Mucosa of rectum (tissue), 2 donors: ENCODE measurements around the gene TMEM223.

Experiments used
- H3K27ac ChIP-seq, 2 donors: one replicate each; pipeline ENCODE4 v1.7.0; 2013; ENCODE audit warnings: inconsistent platforms in 2 of 2, low read depth in 2 of 2, low read length in 2 of 2
- H3K27me3 ChIP-seq, 2 donors: one replicate each; pipeline ENCODE4 v1.7.0; 2013; ENCODE audit warnings: low read length in 2 of 2; ENCODE audit not compliant: control insufficient read depth in 2 of 2, insufficient read depth in 2 of 2
- H3K36me3 ChIP-seq, 2 donors: one replicate each; pipeline ENCODE4 v1.7.0; 2013; ENCODE audit warnings: low read length in 2 of 2; ENCODE audit not compliant: control insufficient read depth in 2 of 2, insufficient read depth in 2 of 2
- H3K4me1 ChIP-seq, 2 donors: one replicate each; pipeline ENCODE4 v1.7.0; 2013; ENCODE audit warnings: low read length in 2 of 2, mild to moderate bottlenecking in 1 of 2; ENCODE audit not compliant: control insufficient read depth in 2 of 2, insufficient read depth in 2 of 2
- H3K4me3 ChIP-seq, 2 donors: one replicate each; pipeline ENCODE4 v1.7.0; 2013; ENCODE audit warnings: low read length in 2 of 2
- H3K9ac ChIP-seq, 2 donors: one replicate each; pipeline ENCODE4 v1.7.0; 2013; ENCODE audit warnings: low read length in 2 of 2, low read depth in 1 of 2, mild to moderate bottlenecking in 1 of 2
- H3K9me3 ChIP-seq, 2 donors: one replicate each; pipeline ENCODE4 v1.7.0; 2013; ENCODE audit warnings: low read length in 2 of 2; ENCODE audit not compliant: control insufficient read depth in 2 of 2
- donor health status: healthy.
- donor health status: Normal muscosa, but diverticular disease.

The TMEM223 gene

GRCh38 chr11:62823677-62824076, 31.9 kb upstream of the TMEM223 start:
- no peaks in the 10 kb centered on the region for H3K4me1 ChIP-seq
- H3K36me3 ChIP-seq: peaks cover 61 to 70% of the 10 kb centered on the region in 2 donors
- no peak overlapping the region for H3K9ac ChIP-seq
- H3K4me3 ChIP-seq: no peak overlapping the region
- H3K9me3 ChIP-seq: no peaks in the 10 kb centered on the region
- H3K27ac ChIP-seq: no peak overlapping the region
- H3K27me3 ChIP-seq: no peaks in the 10 kb centered on the region

- H3K4me1 ChIP-seq: no peaks in the 10 kb centered on the region
- no peaks in the 10 kb centered on the region for H3K27me3 ChIP-seq
- no peaks in the 10 kb centered on the region for H3K9me3 ChIP-seq
- peaks cover 18 to 27% of the 10 kb centered on the region in 2 donors for H3K36me3 ChIP-seq
- no peak overlapping the region for H3K9ac ChIP-seq
- no peak overlapping the region for H3K4me3 ChIP-seq
- no peak overlapping the region for H3K27ac ChIP-seq
These were observed 25.3 kb upstream of the TMEM223 start for GRCh38 chr11:62817129-62817528.

GRCh38 chr11:62816557-62816956, 24.8 kb upstream of the TMEM223 start:
- H3K36me3 ChIP-seq: peaks cover 18 to 22% of the 10 kb centered on the region in 2 donors
- no peak overlapping the region for H3K4me3 ChIP-seq
- no peaks in the 10 kb centered on the region for H3K27me3 ChIP-seq
- no peaks in the 10 kb centered on the region for H3K4me1 ChIP-seq
- H3K27ac ChIP-seq: no peak overlapping the region
- H3K9me3 ChIP-seq: no peaks in the 10 kb centered on the region
- H3K9ac ChIP-seq: no peak overlapping the region

- H3K27ac ChIP-seq: no peak overlapping the region
- H3K9me3 ChIP-seq: no peaks in the 10 kb centered on the region
- no peak overlapping the region for H3K4me3 ChIP-seq
- H3K27me3 ChIP-seq: no peaks in the 10 kb centered on the region
- H3K36me3 ChIP-seq: peaks cover 2 to 9% of the 10 kb centered on the region in 2 donors
- H3K4me1 ChIP-seq: no peaks in the 10 kb centered on the region
- no peak overlapping the region for H3K9ac ChIP-seq
These were observed 19.9 kb upstream of the TMEM223 start for GRCh38 chr11:62811659-62812058.

- Histone ChIP-seq H3K9me3 (no peaks in the 10 kb centered on the region), H3K36me3 (peaks cover 2 to 6% of the 10 kb centered on the region in 2 donors), H3K4me3 (no peak overlapping the region), H3K27me3 (no peaks in the 10 kb centered on the region), H3K9ac (no peak overlapping the region), H3K4me1 (peaks cover 0 to under 1% of the 10 kb centered on the region in 2 donors), H3K27ac (no peak overlapping the region)
These were observed 18.9 kb upstream of the TMEM223 start for GRCh38 chr11:62810748-62811147.

- Histone ChIP-seq H3K9ac (no peak overlapping the region), H3K4me1 (peaks cover 9 to 19% of the 10 kb centered on the region in 2 donors), H3K36me3 (peaks cover 12 to 19% of the 10 kb centered on the region in 2 donors), H3K4me3 (no peak overlapping the region), H3K9me3 (no peaks in the 10 kb centered on the region), H3K27me3 (no peaks in the 10 kb centered on the region), H3K27ac (no peak overlapping the region)
These were observed 14.9 kb upstream of the TMEM223 start for GRCh38 chr11:62806611-62807121.

GRCh38 chr11:62805961-62806441, 14.2 kb upstream of the TMEM223 start:
- H3K27me3 ChIP-seq: no peaks in the 10 kb centered on the region
- no peaks in the 10 kb centered on the region for H3K9me3 ChIP-seq
- H3K4me1 ChIP-seq: peaks cover 9 to 19% of the 10 kb centered on the region in 2 donors
- H3K36me3 ChIP-seq: peaks cover 19 to 26% of the 10 kb centered on the region in 2 donors
- peak overlapping the region; percentile 88 to 92 for H3K4me3 ChIP-seq
- H3K9ac ChIP-seq: peak overlapping the region; percentile 76 to 94
- H3K27ac ChIP-seq: peak overlapping the region in 1 of 2 donors; percentile 94

GRCh38 chr11:62805076-62805892, 13.5 kb upstream of the TMEM223 start, which contains the start of gene NXF1:
TSS of gene NXF1 (minus strand) at chr11:62805440. CDS start at chr11:62805356, 84 bp downstream.
- peak within 1 kb of the TSS; percentile 89 to 94 for H3K9ac ChIP-seq
- H3K27me3 ChIP-seq: no peaks in the 10 kb centered on the region
- peak within 1 kb of the TSS; percentile 82 to 94 for H3K27ac ChIP-seq
- peaks cover 23 to 31% of the 10 kb centered on the region in 2 donors for H3K36me3 ChIP-seq
- H3K9me3 ChIP-seq: no peaks in the 10 kb centered on the region
- H3K4me3 ChIP-seq: peak within 1 kb of the TSS; percentile 88 to 92
- peaks cover 9 to 19% of the 10 kb centered on the region in 2 donors for H3K4me1 ChIP-seq

GRCh38 chr11:62804310-62805075, 12.7 kb upstream of the TMEM223 start:
- H3K9ac ChIP-seq: peak overlapping the region; percentile 89 to 94
- H3K4me3 ChIP-seq: peak overlapping the region; percentile 88 to 92
- H3K27ac ChIP-seq: peak overlapping the region; percentile 82 to 94
- H3K4me1 ChIP-seq: peaks cover 9 to 19% of the 10 kb centered on the region in 2 donors
- no peaks in the 10 kb centered on the region for H3K9me3 ChIP-seq
- H3K36me3 ChIP-seq: peaks cover 31 to 39% of the 10 kb centered on the region in 2 donors
- no peaks in the 10 kb centered on the region for H3K27me3 ChIP-seq
